NAMALWA (cell line): ENCODE measurements around the gene CD7.
A peak's percentile ranks its signal among the peaks of the same experiment; 100 is the strongest.

ENCODE experiments used
- DNase-seq: peaks from one replicate; pipeline ENCODE4 v3.0.0-alpha.2; 2015; ENCODE audit warnings: low spot score

CD7 gene

DNA sequence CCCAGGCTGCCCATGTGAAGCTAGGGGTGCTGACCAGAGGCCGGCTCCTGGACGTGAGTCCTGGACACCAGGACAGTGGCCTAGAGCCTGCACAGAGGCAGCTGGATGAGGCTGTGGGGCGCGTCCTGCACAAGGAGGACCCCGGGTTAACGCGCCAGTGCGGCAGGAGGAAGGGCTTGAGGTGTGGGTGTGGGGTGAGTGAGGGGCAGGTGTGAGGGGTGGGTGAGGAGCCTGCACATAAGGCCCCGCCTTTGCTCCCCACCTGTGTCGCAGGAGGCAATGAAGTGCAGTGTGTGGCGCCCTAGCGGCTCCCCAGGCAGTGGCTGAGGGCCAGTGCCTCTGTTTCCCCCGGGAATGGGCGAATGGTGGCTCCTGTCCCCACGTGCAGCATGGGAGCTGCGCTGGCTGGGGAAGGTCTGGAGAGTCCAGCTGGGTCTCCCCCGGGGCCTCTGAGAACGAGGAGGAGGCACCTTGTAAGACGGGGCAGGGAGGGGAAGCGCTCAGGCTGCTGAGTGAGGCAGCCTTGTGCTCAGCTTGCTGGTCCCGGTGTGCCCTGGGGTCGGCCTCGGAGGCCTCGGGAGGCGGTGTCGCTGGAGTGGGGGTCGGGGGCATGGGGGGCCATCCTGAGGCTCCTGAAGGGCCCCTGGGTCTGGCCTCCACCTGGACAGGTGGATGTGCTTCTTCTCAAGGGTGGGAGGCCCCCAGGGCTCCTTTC, 3.2 kb downstream of the CD7 start:
- DNase-seq, result no peak

DNA sequence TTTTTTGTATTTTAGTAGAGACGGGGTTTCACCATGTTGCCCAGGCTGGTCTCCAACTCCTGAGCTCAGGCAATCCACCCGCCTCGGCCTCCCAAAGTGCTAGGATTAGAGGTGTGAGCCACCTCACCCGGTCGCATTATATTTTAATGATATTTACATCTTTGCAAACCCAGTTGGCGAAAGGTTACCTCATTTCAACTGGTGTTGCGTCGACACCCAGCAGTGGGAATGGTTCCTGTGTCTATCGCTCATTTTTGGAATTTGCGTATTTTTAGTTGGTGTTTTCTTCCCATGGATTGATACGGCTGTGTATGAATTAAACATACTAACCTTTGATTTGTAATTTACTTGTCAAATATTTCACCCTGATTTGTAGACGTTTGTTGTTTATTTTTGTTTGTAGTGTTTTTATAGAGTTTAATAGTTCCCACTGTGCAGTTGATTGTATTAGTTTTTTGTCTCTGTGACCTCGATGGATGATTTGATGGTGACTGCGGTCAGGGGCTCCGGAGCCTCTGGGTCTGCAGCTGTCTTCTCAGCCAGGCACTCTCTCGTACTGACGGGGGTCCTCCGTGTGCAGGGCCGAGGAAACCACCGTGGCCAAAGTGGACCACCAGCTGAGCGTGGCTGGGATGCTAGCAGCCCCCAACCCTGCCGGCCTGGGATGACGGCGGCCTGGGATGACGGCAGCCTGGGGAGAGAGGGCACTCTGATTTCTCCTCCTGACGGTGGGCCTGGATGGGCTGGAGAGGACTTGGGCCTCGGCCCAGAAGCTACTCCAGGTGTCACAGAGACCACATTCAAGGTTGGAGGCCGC, 4.0 kb downstream of the CD7 start:
- no peak for DNase-seq

DNA sequence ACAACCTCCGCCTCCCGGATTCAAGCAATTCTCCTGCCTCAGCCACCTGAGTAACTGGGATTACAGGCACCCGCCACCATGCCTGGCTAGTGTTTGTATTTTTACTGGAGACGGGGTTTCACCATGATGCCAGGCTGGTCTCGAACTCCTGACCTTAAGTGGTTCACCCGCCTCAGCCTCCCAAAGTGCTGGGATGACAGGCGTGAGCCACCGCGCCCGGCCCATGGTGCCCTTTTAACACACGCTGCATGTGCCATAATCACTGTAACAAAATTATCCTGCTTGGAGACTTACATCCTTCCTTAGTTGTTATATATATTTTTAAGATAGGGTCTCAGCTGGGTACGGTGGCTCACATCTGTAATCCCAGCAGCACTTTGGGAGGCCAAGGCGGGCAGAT, 5.4 kb downstream of the CD7 start:
- DNase-seq, result no peak

DNA sequence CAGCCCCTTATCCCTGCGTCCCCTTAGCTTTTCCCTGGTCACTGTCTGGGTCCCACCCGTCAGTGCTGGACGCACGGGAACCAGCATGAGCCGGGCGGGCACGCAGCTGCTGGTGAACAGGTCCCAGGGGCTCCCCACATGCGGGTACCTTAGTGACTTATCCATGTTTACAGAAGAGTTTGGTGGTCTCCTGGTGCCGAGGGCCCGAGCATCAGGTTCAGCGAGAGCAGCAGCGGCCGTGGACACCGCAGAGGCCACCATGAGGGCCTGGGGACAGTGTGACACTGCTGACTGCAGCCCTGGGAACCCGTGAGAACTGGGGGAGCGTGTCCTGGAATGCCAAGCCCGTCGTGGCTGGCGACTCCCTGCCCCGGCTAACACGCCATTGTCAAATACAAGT, 6.5 kb downstream of the CD7 start:
- DNase-seq, result no peak

DNA sequence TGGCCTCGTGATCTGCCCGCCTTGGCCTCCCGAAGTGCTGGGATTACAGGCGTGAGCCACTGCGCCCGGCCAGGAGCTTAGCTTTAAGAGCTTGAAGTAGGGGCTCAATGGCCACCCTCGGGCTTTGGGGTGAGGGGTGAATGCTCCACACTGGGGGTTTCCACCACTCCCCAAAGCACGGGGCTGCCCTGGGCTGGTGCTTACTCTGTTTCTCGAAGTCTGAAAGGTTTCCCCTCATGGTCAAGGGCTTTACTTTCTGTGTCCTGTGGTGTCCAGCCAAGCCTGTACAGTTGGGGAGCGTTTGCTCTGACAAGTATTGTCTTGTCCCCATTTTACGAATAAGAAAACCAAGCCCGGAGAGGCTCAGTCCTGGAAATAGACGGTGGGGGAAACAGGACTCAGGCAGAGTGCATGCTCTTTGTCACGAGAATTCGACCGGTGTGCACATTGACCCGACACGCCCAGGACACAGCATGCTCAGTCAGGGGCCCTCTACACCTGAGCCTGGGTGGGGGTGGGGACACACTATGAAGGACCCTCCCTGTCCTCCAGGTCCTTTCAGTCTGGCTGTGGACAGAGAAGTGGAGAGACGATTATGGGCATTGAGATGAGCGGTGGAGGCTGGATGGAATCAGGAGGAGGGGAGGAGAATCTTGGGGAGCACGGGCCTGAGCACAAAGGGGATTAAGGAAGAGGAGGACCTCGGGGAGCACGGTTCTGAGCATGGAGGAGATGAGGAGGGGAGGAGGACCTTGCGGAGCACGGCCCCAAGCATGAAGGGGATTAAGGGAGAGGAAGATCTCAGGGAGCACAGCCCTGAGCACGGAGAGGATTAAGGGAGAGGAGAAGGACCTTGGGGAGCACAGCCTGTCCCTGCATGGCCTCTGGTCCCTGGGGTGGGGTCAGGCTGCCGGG, 7.5 kb downstream of the CD7 start:
- DNase-seq, result no peak

DNA sequence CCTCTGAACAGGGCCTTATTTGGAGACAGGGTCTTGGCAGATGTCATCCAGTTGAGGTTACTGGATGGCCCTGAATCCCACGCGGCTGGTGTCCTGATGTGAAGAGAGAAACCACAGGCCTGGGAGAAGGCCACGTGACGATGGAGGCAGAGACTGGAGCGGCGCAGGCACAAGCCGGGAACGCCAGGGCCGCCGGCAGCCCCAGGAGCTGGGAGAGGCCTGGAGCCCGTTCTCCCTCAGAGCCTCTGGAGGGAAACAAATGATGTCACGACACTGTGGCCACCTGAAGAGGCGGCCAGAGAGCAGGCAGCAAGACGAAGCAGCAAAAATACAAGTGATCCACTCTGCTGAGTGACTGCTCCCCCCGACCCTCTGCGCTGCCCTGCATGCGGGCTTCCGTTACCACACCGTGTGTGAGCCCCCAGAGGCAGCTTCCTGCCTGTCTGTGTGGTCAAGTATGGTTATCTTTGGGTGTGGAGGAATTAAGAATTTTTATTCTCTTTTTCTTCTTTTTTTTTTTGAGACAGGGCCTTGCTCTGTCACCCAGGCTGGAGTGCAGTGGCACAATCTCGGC, 11.6 kb downstream of the CD7 start:
- DNase-seq, result no peak

DNA sequence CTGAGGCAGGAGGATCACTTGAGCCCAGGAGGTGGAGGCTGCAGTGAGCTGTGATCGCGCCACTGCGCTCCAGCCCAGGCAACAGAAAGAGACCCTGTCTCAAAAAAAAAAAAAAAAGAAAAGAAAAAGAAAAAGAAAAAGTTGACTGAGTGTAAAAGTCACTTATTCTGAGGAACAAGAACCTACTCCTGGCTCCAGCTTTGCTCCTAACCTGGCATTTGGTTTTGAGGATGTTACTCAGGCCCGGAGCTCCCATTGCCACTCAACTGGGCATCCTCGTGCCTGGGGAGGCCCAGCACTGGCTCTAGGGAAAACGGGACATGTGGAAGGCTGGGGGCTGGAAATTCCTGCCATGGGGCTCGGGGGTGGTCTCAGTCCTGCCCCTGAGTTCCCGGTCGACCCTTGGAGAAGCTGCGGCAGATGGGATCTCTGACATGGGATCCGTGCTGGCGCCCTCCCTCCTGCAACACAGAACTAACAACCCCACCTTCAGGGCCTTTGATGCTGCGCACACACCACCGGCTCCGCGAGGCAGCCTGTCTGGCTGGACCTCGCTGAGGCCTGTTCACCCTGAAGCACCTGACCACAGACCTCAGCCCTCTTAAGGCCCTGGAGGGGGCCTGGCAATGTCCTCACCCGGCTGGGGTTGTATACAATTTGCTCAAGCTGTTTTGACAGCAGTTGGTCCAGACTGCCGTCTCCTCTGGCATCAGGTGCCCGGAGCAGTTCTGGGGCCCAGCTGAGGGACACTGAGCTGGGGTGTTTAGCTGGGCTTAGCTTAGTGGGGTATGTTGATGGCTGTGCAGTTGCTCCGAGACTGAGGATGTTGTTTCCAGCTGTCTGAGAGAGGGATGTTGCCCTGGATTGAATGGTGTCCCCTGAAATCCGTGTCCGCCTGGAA, 12.3 kb downstream of the CD7 start:
- DNase-seq, result no peak

DNA sequence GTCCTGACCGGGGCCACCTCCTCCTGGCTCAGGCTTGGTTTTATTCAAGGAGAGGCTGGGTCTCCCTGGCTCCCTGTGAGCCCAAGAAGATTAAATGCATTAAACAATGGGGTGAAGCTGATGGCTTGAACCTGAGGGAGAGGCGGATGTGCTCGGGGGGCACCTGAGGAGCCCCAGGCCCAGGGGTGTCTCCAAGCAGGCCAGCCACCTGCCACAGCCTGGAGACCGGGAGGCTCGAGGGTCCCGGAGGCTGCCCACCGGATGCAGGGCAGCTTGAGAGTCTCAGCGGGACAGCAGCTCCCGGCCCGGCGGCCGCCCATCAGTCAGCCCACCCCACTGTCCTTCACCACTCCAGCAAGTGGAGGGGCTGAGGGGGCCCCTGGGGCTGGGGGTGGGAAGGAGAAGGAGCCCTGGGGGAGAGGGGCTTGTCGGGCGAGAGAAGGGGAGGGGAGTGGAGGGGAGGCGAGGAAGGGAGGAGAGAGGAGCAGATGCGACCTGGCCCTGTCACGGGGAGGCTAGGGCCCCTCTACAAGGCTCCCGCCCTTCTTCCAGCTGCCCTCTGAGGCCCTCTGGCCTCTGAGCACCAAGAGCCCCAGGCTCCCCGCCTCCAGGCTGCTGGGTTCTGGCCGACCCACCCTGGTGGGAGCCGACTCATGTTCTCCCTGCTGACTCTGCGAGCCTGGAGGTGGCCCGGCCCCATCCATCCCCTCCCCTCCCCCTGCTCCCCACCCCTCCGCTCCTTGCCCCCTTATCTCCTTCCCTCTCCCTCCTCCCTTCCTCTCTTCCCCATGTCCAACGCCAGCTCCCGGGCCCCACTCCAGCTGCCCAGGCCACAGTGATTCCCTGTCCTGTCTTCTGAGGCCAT, 13.2 kb downstream of the CD7 start:
- no peak for DNase-seq

DNA sequence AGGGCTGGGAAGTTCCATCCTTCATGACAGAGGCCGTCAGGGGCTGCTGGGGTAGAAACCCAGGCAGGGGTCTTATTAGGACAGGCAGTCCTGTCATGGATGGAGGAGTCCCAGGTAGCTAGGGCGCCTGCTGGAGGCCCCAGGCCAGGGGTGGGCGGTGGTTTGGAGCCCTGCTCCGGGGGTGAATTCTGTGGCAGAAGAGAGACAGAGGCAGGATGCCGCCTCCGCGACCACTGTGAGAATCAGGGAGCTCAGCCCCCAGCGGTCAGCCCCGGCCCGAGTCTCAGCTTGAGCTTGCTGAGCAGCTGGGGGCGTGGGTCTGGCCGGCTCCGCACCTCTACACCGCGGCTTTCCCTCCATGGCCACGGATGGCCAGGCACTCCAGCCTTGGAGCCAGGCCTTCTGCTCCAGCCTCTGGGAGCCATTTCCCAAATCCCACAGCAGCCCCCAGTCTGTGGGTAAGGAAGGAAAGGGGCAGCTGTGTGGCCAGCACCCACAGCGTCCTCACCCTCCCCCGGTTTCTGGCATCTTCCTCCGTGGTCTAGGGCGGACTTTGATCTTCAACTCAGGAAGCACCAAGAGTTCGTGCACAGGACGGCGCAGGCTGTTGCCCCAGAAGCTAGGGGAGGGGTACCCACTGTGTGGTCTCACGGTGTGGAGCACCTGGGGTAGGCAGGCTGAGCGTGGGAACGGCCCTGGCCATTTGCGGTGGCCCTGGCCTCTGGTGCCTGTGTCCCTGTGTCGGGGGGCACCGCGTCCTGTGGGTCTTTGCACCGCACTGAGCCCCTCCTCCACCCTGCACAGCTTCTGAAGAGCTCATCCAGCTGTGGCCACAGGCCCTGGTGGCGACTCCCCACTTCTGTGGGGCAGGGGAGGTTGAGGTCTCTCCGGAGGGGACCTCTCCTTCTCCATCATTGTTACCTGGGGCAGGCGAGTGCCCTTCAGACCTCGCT, 14.1 kb downstream of the CD7 start:
- no peak for DNase-seq

DNA sequence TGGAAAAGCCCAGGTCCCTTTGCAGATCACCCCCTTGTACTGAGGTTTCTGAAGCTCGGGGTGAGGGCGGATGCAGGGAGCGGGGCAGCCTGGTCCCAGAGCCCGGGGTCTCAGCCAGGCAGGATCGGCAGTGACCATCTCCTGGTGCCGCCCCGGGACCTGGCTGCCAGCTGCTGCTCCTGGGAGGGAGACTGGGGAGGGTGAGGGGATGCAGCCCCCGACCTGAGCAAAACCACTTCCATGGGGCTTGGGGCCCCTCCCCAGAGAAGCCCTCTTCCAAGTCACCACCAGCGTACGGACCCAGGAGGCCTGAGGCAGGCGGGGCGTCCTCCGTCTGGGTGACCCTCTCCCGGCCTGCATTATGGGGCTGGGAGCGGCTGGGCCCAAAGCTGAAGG, 14.8 kb downstream of the CD7 start:
- no peak for DNase-seq

DNA sequence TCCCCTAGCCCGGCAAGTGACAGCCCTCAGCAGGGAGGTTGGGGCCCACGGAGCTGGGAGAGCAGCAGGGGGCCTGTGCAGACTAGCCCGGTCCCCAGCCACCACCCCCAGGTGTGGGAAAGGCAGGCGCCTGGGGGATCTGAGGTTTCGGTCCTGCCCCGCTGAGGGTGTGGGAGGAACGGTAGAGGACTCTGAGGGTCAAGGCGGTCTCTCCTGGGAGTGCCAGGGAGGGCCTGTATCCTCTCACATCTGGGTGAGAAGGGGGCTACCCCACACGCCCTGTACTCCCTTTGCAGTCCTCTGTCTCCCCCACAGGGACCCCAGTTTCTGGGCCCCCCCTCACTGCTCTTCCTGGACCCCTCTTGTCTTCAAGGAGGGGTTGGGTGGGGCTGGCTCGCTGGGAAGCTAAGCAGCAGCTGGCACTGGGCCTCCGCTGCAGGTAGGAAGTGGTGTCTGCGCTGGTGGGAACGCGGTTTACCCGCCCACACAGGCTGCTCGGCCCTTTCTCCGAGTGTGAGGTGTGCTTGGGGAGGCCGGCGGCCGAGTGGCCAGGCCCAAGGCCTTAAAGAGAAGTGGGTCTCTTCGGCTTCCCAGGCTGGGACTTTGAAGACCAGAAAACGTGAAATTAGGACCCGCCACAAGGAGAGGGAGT, 15.4 kb downstream of the CD7 start:
- DNase-seq, result no peak

DNA sequence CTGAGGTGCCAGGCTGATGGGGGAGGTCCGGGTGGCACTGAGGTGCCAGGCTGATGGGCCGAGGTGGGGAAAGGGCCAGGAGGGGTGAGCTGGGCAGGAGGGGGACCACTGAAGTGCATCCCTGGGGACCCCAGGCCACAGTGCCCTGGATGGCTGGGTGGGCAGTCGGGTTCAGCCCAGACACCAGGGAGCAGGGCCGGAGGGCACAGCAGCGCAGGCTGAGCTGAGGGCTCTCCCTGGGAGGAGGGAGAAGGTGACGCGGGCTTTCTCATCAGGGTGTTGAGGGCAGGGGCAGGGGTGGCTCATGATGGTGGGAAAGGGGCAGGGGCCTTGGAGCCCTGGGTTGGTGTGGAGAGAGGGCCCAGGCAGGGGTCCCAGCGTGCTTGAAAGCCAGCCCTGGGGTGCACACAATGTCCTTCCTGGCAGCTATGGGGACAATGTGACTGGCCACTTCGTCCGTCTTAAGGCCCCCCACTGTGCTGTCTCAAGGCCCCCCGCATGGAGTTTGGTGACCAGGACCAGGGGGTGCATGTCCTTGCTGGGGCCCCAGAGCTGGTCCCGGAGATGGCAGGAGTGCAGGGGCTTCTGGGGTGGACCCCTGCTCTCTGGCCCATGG, 16.0 kb downstream of the CD7 start:
- no peak for DNase-seq

DNA sequence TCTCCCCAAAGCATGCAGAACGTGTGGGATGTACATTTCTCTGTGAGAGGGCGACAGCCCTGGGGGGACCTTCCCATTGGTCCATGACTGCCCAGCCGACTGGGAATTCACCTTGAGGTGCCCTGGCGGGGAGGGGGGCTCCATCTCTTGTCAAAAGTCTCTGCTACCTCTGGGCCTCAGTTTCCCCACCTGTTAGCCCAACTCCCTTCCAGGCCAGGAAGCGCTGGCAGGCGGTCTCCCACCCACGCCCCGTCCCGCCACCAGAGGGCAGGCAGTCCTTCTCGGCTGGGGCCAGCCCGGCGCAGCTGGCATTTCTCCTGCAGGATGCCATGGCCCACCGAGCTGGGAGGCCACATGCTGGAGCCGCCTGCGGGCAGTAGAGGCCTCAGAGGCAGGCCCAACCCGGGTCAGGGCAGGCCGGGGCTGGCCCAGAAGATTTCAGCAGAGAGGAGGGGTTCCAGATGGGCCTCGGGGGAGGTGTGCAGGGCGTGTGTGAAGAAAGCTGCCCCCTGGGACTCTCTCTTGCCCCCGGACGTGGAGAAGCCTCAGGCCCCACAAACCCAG, 16.6 kb downstream of the CD7 start:
- DNase-seq, result peak; percentile 67

DNA sequence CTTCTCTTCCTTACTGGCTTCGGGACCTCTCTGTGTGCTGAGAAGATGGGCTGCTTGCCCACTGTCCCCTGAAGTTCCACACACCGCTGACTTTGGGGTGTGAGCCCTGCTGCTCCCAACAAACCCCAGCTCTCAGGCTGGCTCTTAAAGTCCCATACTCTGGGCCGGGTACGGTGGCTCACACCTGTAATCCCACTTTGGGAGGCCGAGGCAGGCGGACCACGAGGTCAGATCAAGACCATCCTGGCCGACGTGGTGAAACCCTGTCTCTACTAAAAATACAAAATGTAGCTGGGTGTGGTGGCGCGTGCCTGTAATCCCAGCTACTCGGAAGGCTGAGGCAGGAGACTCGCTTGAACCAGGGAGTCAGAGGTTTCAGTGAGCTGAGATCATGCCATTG, 17.2 kb downstream of the CD7 start:
- no peak for DNase-seq

DNA sequence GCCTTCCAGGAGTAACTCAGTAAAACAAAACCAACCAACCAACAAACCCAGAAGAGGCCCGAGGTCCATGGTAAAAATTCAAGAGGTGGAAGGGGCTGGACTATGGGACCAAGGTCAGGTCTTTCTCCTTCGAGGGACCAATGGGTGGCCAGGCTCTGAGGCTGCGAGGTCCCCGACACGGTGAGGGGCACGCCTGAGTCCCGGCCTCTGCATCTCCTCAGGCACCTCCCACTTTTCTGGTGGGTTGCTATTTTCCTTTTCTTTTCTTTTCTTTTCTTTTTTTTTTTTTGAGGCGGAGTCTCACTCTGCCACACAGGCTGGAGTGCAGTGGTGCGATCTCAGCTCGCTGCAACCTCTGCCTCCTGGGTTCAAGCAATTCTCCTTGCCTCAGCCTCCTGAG, 18.0 kb downstream of the CD7 start:
- no peak for DNase-seq

DNA sequence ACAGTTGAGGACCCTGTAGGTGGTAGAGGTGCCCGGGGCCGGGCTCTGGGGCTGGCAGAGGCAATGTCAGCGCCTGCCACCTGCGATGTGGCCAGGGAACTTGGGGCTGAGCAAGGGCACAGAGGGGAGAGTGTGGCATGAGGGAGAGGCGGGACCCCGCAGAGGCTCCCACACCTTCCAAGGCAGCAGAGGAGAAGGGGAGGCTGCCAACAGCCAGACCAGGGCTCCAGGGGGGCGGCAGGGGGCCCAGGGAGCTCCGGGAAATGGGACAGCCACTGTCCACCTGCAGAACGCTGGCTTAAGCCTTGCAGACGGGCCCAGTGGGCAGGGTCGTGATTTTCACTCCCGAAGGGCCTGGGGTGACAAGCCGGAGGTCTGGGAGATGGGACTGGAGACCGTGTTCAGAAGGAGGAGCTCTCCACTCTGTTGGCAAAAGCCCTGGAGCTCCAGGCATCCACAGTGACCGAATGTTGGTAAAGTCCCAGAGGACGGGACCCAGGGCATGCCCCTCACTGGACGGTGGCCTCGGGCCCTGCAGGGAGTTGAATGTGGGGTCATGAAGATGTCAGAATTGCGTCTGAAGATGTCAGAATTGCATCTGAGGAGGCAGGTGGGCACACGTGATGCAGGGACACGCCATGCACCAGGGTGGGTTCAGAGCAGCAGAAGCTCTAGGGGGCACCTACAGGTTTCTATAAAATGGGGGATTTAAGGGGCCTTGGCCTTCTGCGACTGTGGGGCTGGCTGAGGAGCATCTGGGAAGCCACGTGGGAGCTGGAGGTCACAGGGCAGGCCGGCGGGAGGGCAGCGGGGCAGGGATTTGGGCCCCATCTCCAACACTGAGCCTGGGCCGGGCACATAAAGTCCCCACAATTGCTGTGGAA, 18.6 kb downstream of the CD7 start:
- DNase-seq, result no peak
